ENCODE results near the gene SLIT3.

DNA sequence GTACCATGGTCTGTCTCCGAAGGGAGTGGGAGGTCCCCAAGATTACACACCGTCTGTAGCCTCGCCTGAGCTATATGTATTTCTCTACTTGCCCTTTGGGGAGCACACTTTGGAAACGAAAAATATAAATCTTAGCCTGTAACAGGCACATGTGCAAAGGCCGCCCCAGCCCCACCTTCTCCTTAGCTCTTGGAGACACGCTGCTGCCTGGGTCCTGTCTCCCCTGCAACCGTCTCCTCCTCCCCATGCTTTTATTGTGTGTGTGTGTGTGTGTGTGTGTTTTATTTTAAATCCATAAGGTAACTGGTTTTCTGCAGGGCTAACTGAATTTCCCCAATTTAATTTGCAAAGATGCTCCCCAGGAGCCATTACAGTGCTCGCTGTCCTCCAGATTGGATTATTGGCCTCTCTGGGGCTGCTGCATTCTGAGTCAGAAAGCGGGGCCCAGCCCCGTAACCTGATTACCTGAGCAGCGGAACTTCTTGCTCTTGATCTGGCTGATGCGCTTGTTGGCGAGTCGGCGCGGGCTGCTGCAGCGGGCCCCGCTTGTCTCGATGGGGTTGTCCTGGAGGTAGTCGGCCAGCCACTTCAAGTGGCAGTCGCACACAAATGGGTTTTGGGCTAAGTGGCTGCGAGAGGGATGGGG is 528.5 kb downstream of the SLIT3 start:
- TF ChIP-seq, protein P1, sequence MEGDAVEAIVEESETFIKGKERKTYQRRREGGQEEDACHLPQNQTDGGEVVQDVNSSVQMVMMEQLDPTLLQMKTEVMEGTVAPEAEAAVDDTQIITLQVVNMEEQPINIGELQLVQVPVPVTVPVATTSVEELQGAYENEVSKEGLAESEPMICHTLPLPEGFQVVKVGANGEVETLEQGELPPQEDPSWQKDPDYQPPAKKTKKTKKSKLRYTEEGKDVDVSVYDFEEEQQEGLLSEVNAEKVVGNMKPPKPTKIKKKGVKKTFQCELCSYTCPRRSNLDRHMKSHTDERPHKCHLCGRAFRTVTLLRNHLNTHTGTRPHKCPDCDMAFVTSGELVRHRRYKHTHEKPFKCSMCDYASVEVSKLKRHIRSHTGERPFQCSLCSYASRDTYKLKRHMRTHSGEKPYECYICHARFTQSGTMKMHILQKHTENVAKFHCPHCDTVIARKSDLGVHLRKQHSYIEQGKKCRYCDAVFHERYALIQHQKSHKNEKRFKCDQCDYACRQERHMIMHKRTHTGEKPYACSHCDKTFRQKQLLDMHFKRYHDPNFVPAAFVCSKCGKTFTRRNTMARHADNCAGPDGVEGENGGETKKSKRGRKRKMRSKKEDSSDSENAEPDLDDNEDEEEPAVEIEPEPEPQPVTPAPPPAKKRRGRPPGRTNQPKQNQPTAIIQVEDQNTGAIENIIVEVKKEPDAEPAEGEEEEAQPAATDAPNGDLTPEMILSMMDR (IDR thresholded peaks at IDR 0.05; ENCODE audit: low read depth, low read length), result no peak
- no peak for TF ChIP-seq EZH2phosphoT487 (IDR thresholded peaks at IDR 0.05; ENCODE audit: low read depth)
